DND-41 (cell line): Measurements from ENCODE around the gene SERPINI1.

Experiments
- ATAC-seq: fragments of 200-7000 bp; cut with Tn5 transposase; 3 replicates; pipeline ENCODE4 v1.9.1; 2021; ENCODE audit warnings: low read depth; ENCODE audit not compliant: insufficient read depth
- DNase-seq: peaks from one replicate; pipeline ENCODE4 v3.0.0-alpha.2; 2020
- H2AFZ ChIP-seq: 2 replicates; pipeline ENCODE4 v1.6.0; 2012; ENCODE audit warnings: low read depth, low read length
- H3K27ac ChIP-seq: 2 replicates; pipeline ENCODE4 v1.5.1; 2012; ENCODE audit warnings: low read length, inconsistent platforms
- H3K27me3 ChIP-seq: fragments of 200-600 bp; sonication (generic); 2 replicates; pipeline ENCODE4 v1.6.0; 2012; ENCODE audit warnings: low read length, mild to moderate bottlenecking, inconsistent platforms; ENCODE audit not compliant: insufficient read depth, poor library complexity
- H3K36me3 ChIP-seq: 2 replicates; pipeline ENCODE4 v1.5.1; 2012; ENCODE audit warnings: low read length, inconsistent platforms; ENCODE audit not compliant: insufficient read depth
- H3K4me1 ChIP-seq: 2 replicates; pipeline ENCODE4 v1.5.1; 2012; ENCODE audit warnings: mild to moderate bottlenecking, low read length; ENCODE audit not compliant: insufficient read depth
- H3K4me2 ChIP-seq: 2 replicates; pipeline ENCODE4 v1.6.0; 2012; ENCODE audit warnings: mild to moderate bottlenecking, moderate library complexity, low read length, inconsistent platforms; ENCODE audit not compliant: insufficient read depth
- H3K4me3 ChIP-seq, 2 experiments: fragments of 200-600 bp in 1 of 2; shearing (Covaris generic) in 1 of 2; 2 replicates each; pipeline ENCODE4 v1.5.1; 2012 to 2016; ENCODE audit warnings: inconsistent platforms in 2 of 2, low read length in 2 of 2, mild to moderate bottlenecking in 2 of 2, low read depth in 1 of 2, moderate library complexity in 1 of 2
- H3K79me2 ChIP-seq: 2 replicates; pipeline ENCODE4 v1.6.0; 2012; ENCODE audit warnings: low read length, inconsistent platforms; ENCODE audit not compliant: insufficient read depth
- H3K9ac ChIP-seq: 2 replicates; pipeline ENCODE4 v1.6.0; 2012; ENCODE audit warnings: low read depth, mild to moderate bottlenecking, inconsistent platforms, low read length, moderate library complexity
- H3K9me3 ChIP-seq: 2 replicates; pipeline ENCODE4 v1.5.1; 2012; ENCODE audit warnings: low read length, moderate library complexity, mild to moderate bottlenecking, inconsistent platforms; ENCODE audit not compliant: insufficient read depth, severe bottlenecking
- H4K20me1 ChIP-seq: 2 replicates; pipeline ENCODE4 v1.6.0; 2012; ENCODE audit warnings: low read length; ENCODE audit not compliant: insufficient read depth
- CTCF ChIP-seq: IDR thresholded peaks from 2 replicates; pipeline ENCODE4 v1.5.1; 2012; ENCODE audit warnings: borderline replicate concordance, low read length, moderate library complexity, mild to moderate bottlenecking; ENCODE audit not compliant: poor library complexity, severe bottlenecking; ENCODE audit errors: extremely low read depth
- EZH2 ChIP-seq: IDR thresholded peaks from 3 replicates; pipeline ENCODE4 v1.6.1; 2012; ENCODE audit warnings: borderline replicate concordance, low read depth, mild to moderate bottlenecking, moderate library complexity, low read length, inconsistent platforms; ENCODE audit not compliant: severe bottlenecking

SERPINI1 gene

DNA sequence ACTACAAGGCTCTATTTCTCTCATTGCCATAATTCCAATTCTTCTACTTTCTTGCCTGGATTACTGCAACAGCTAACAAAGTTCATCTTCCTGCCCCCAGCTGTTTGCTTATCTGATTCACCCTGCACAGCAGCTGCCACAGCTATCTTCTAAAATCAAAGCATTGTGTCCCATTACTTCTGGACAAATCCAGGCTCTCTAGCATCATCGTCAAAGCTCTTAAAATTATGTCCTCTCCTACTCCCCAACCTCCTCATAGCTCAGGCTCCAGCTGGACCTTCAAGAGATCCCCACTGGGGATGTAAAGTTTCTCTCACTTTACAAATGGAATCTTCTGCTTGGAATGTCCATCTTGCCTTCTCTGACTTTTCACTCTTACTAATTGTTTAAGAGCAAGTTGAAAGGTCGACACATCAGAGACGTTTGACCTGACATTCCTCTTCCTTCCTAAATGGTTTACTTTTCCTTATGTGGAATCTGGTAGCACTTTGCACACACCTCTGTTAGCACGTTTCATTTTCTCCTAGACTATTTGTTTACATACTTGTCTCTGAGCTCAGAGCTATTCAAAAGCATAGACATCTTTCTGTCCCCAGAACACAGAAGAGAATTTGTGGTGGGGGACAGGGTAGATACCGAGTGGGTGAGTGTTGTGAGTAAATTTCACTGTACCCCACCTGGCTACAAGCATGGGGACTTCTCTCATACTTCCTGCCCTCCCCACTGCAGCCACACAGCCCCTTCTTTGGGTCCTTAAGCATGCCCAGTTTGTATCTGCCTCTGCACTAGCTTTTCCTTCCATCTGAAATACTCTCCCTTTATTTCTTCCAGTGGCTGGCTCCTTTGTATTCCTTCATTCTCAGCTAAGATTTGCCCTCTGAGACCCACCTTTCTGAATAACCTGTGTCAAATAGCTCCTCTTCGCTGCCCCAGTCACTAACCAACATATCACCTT, 77.9 kb downstream of the SERPINI1 start:
- no peaks in the 10 kb centered on the region for H3K36me3 ChIP-seq
- H3K4me2 ChIP-seq, result no peak overlapping the region
- no peak overlapping the region for H3K4me3 ChIP-seq
- no peak for ATAC-seq
- H3K27me3 ChIP-seq, result no peaks in the 10 kb centered on the region
- H3K4me1 ChIP-seq, result no peaks in the 10 kb centered on the region
- no peaks in the 10 kb centered on the region for H3K79me2 ChIP-seq
- H2AFZ ChIP-seq, result no peak overlapping the region
- DNase-seq, result no peak
- H3K27ac ChIP-seq, result no peak overlapping the region
- no peaks in the 10 kb centered on the region for H3K9me3 ChIP-seq
- no peak for TF ChIP-seq EZH2
- TF ChIP-seq CTCF, result no peak
- H4K20me1 ChIP-seq, result no peaks in the 10 kb centered on the region
- no peak overlapping the region for H3K9ac ChIP-seq

DNA sequence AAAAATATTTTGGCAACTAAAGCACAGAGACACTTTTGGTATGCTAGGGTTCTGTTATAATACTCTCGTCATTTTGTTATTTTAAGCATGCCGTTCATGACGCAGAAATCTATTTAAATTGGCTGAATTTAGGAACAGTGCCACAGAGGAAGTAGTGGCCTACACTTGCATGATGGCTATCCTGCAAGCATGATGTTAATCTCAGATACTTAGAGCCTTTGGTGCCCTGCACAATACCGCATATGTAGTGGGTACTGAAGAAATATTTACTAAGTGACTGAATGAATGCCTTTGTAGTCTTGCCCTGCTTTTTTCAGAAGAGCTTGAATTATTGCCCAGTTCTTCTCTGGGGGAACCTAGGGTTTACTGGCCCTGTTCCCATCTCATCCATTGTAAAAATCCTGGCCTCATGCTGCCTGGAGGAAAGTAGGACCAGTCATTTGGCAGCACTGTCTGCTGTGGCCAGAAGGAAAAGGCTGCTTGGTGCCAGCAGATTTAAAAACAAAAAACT, 79.0 kb downstream of the SERPINI1 start:
- Histone ChIP-seq H3K27ac (no peak overlapping the region), H2AFZ (no peak overlapping the region), H3K27me3 (no peaks in the 10 kb centered on the region), H3K9ac (no peak overlapping the region), H3K9me3 (no peaks in the 10 kb centered on the region), H3K4me3 (no peak overlapping the region), H3K36me3 (no peaks in the 10 kb centered on the region), H4K20me1 (no peaks in the 10 kb centered on the region), H3K4me1 (no peaks in the 10 kb centered on the region), H3K4me2 (no peak overlapping the region), H3K79me2 (no peaks in the 10 kb centered on the region)
- no peak for ATAC-seq
- TF ChIP-seq EZH2 (no peak), CTCF (no peak)
- DNase-seq, result no peak

DNA sequence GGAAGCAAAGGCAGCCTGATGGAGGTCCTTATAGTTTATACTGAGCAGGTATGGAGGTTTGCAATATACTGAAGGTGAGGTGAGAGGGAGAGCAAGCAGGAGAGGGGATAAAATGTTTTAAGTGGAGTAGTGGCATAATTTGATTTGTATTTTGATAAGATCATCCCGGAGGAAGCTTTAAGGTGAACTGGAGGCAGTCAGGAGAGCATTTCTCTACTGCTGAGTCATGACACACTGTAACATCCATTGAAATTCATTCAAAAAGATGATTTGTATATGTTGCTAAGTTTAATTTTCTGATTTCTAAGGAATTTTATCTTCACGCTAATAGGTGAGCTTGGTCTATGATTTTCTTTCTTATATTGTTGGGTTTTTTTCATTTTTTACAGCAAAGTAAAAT, 81.4 kb downstream of the SERPINI1 start:
- no peaks in the 10 kb centered on the region for H3K4me1 ChIP-seq
- H3K9ac ChIP-seq, result no peak overlapping the region
- DNase-seq (no peak), ATAC-seq (no peak)
- no peak overlapping the region for H3K27ac ChIP-seq
- H3K4me3 ChIP-seq, result no peak overlapping the region
- no peaks in the 10 kb centered on the region for H3K79me2 ChIP-seq
- no peak overlapping the region for H3K4me2 ChIP-seq
- no peaks in the 10 kb centered on the region for H4K20me1 ChIP-seq
- no peaks in the 10 kb centered on the region for H3K27me3 ChIP-seq
- H3K36me3 ChIP-seq, result no peaks in the 10 kb centered on the region
- no peak overlapping the region for H2AFZ ChIP-seq
- no peak for TF ChIP-seq EZH2
- no peak for TF ChIP-seq CTCF
- no peaks in the 10 kb centered on the region for H3K9me3 ChIP-seq
